HepG2 (cell line): ENCODE data around the gene CYTH1. TPM values are rescaled to one million over a fixed set of nuclear protein-coding genes. Genes with fewer than 3 reads are reported as not detected.

Experiments
- ATAC-seq: fragments of 200-7000 bp; cut with Tn5 transposase; 3 replicates; pipeline ENCODE4 v1.9.1; 2020; ENCODE audit warnings: mild to moderate bottlenecking, moderate library complexity
- BruUV-seq: library from RNA; stranded (reverse); fragments of 400-500 nt; replicated peaks from 2 replicates; lab custom pipeline; 2021; lab: Mats Ljungman, UMichigan
- CTCF ChIA-PET: fragments of 300-600 bp; formaldehyde crosslinking; extraction: SDS; loops from one replicate; lab custom pipeline; 2021; ENCODE audit warnings: low total read pairs, inconsistent platforms, low intra/inter-chr PET ratio; lab: Yijun Ruan, JAX
- POLR2A ChIA-PET: fragments of 350-600 bp; sonication (Branson Sonifier 250); formaldehyde crosslinking; loops from one replicate; lab custom pipeline; 2020; ENCODE audit warnings: antibody characterized with exemption, inconsistent platforms; lab: Yijun Ruan, JAX
- DNase-seq: peaks from one replicate; pipeline ENCODE4 v3.0.0-alpha.2; 2015; ENCODE audit warnings: low spot score
- FAIRE-seq: peaks from 3 replicates; lab custom pipeline; 2011; peaks lifted over from hg19 to GRCh38; lab: Jason Lieb, UNC
- H2AFZ ChIP-seq: one replicate; pipeline ENCODE4 v1.6.1; 2011; ENCODE audit warnings: low read length, inconsistent platforms
- H3K27ac ChIP-seq: fragments of 300-600 bp; 3 replicates; pipeline ENCODE4 v1.8.0; 2011; ENCODE audit warnings: mixed run types, mild to moderate bottlenecking, mixed read lengths, low read length, inconsistent platforms; ENCODE audit not compliant: insufficient read depth; ENCODE audit errors: extremely low read length
- H3K27me3 ChIP-seq, 2 experiments: fragments of 200-600 bp in 1 of 2; 2 replicates in 1 of 2; 3 replicates in 1 of 2; pipeline versions ENCODE4 v1.6.0 to v1.8.0; 2011; ENCODE audit warnings: low read length in 2 of 2, mild to moderate bottlenecking in 2 of 2, moderate library complexity in 2 of 2, inconsistent platforms in 1 of 2; ENCODE audit not compliant: insufficient read depth in 2 of 2, control insufficient read depth in 1 of 2
- H3K36me3 ChIP-seq, 2 experiments: fragments of 200-600 bp in 1 of 2; replicated peaks in 1 of 2; 2 replicates in 1 of 2; 3 replicates in 1 of 2; pipeline versions ENCODE4 v1.5.1 to v1.8.0; 2011; ENCODE audit warnings: low read length in 2 of 2, inconsistent platforms in 1 of 2; ENCODE audit not compliant: insufficient read depth in 2 of 2, control insufficient read depth in 1 of 2
- H3K4me1 ChIP-seq: 2 replicates; pipeline ENCODE4 v1.5.1; 2012; ENCODE audit warnings: low read length, inconsistent platforms; ENCODE audit not compliant: insufficient read depth
- H3K4me2 ChIP-seq: 2 replicates; pipeline ENCODE4 v1.6.0; 2011; ENCODE audit warnings: low read depth, low read length, inconsistent platforms
- H3K4me3 ChIP-seq, 3 experiments: fragments of 200-600 bp in 1 of 3; sonication (generic), shearing (Covaris generic) in 1 of 3; replicated peaks in 1 of 3; 2 replicates each; pipeline ENCODE4 v1.5.1; 2011 to 2016; ENCODE audit warnings: low read length in 3 of 3, inconsistent platforms in 2 of 3, low read depth in 2 of 3, mild to moderate bottlenecking in 2 of 3, control low read depth in 1 of 3, mixed read lengths in 1 of 3; ENCODE audit not compliant: insufficient read depth in 1 of 3
- H3K79me2 ChIP-seq: one replicate; pipeline ENCODE4 v1.6.1; 2011; ENCODE audit warnings: low read length, inconsistent platforms; ENCODE audit not compliant: insufficient read depth
- H3K9ac ChIP-seq: 2 replicates; pipeline ENCODE4 v1.6.0; 2011; ENCODE audit warnings: mild to moderate bottlenecking, low read depth, low read length, inconsistent platforms; ENCODE audit not compliant: insufficient read depth
- H3K9me3 ChIP-seq: 2 replicates; pipeline ENCODE4 v1.5.1; 2012; ENCODE audit warnings: mild to moderate bottlenecking, low read length
- H4K20me1 ChIP-seq: 2 replicates; pipeline ENCODE4 v1.6.0; 2011; ENCODE audit warnings: inconsistent platforms, mild to moderate bottlenecking, low read length, moderate library complexity; ENCODE audit not compliant: insufficient read depth
- CENPT ChIP-seq: sonication (generic); formaldehyde crosslinking; IDR thresholded peaks from 2 replicates; pipeline ENCODE4 v1.8.0; 2022; ENCODE audit warnings: low read depth, mild to moderate bottlenecking, moderate library complexity, missing genetic modification reagents
- CREM ChIP-seq, 2 experiments: sonication (generic) in 1 of 2; formaldehyde crosslinking in 1 of 2; IDR thresholded peaks; 2 replicates each; pipeline versions ENCODE4 v1.4.0 to v1.6.1; 2016 to 2020; ENCODE audit warnings: antibody characterized with exemption in 1 of 2, mild to moderate bottlenecking in 1 of 2, missing genetic modification reagents in 1 of 2
- JUN ChIP-seq: sonication (generic); formaldehyde crosslinking; IDR thresholded peaks from 2 replicates; pipeline ENCODE4 v1.4.0; 2020; ENCODE audit warnings: mild to moderate bottlenecking, missing genetic modification reagents
- RNF2 ChIP-seq: fragments of 450-650 bp; conservative IDR thresholded peaks from 2 replicates; pipeline ENCODE4 v1.6.1; 2016; ENCODE audit warnings: low read depth
- SMC3 ChIP-seq: IDR thresholded peaks from 2 replicates; pipeline ENCODE4 v1.6.1; 2011; ENCODE audit warnings: low read length, improper control_type of control experiment
- ZMYM2 ChIP-seq: sonication (generic); formaldehyde crosslinking; IDR thresholded peaks from 2 replicates; pipeline ENCODE4 v1.8.0; 2022; ENCODE audit warnings: mild to moderate bottlenecking, missing genetic modification reagents
- ZNF282 ChIP-seq: fragments of 450-650 bp; IDR thresholded peaks from 2 replicates; pipeline ENCODE4 v1.6.1; 2018; ENCODE audit not compliant: partially characterized antibody
- ZNF530 ChIP-seq: sonication (generic); formaldehyde crosslinking; IDR thresholded peaks from 2 replicates; pipeline ENCODE4 v1.5.0; 2020; ENCODE audit warnings: low read depth, mild to moderate bottlenecking, missing genetic modification reagents
- ZNF7 ChIP-seq: IDR thresholded peaks from 2 replicates; pipeline ENCODE4 v1.6.1; 2016; ENCODE audit warnings: missing biosample characterization, missing genetic modification reagents
- WGBS: methylation state at CpG from one replicate; pipeline ENCODE4 v1.1.6; 2017; ENCODE audit warnings: low lambda C conversion rate; 5-methylcytosine and 5-hydroxymethylcytosine counted together
- in situ Hi-C: cut with HindIII; loops from 2 replicates; pipeline ENCODE4 v1.10.0; 2017; ENCODE audit warnings: low pct_unique_long_range_greater_than_20kb; ENCODE audit not compliant: extremely low pct_ligation_motif_present
- intact Hi-C: fragments of 100-400 bp; cut with micrococcal nuclease; formaldehyde crosslinking; loops from one replicate; pipeline ENCODE4 v1.10.0; 2022; ENCODE audit not compliant: unreplicated experiment
- polyA plus RNA-seq, 8 experiments: library from polyadenylated mRNA; depleted of rRNA in 3 of 8; stranded (reverse) in 7 of 8; unstranded in 1 of 8; fragments of >200 nt; fragmentation: Illumina TruSeq in 4 of 8; extraction: Trizol in 4 of 8; gene quantifications; 2 replicates each; pipeline versions ENCODE4 v1.2.1 to v1.2.3, GENCODE V29; 2011 to 2016; ENCODE audit warnings: low read depth in 4 of 8, missing spikeins in 1 of 8, mixed read lengths in 1 of 8; ENCODE audit not compliant: insufficient read depth in 1 of 8
- total RNA-seq, 5 experiments: library from RNA; depleted of rRNA; stranded (reverse); fragments of >200 nt; fragmentation: Illumina TruSeq; extraction: Trizol; gene quantifications; 2 replicates each; pipeline ENCODE4 v1.2.3, GENCODE V29; 2016; ENCODE audit warnings: low read depth in 1 of 5
- TF ChIP-seq, protein P1 (sequence below): sonication (generic); formaldehyde crosslinking; IDR thresholded peaks from 2 replicates; pipeline ENCODE4 v1.5.0; 2020; ENCODE audit warnings: mild to moderate bottlenecking, missing genetic modification reagents

The CYTH1 gene
- total and polyA plus RNA-seq, 2 of the 13 experiments (the other 11 are each of a cell fraction or from before 2014, with no cell fraction given): 20.1 to 48.9 TPM

GRCh38 chr17:78784352-78784751, 2.3 kb upstream of the CYTH1 start:
- BruUV-seq: no TSS peak
- no peaks in the 10 kb centered on the region; a peak in 1 of 5 replicates for H3K36me3 ChIP-seq
- FAIRE-seq (no peak), DNase-seq (no peak), ATAC-seq (no peak)
- peaks cover 15% of the 10 kb centered on the region for H4K20me1 ChIP-seq
- intact Hi-C loops: loop anchor here (5.0 kb wide), 1 partner anchor 37 kb away; no protein-coding TSS in a partner anchor
- H3K4me2 ChIP-seq: no peak overlapping the region
- no peak overlapping the region for H2AFZ ChIP-seq
- no peak overlapping the region for H3K27ac ChIP-seq
- no peak overlapping the region for H3K9ac ChIP-seq
- H3K27me3 ChIP-seq: no peaks in the 10 kb centered on the region; a peak in 1 of 5 replicates
- no peak overlapping the region for H3K4me3 ChIP-seq
- ChIA-PET CTCF (no interaction called here), POLR2A (interaction anchor here (0.9 kb wide), 1 partner anchor 36 kb away, joined by 3 read pairs; no protein-coding TSS in a partner anchor)
- 91% methylated on average over 6 of the region's 6 CpGs for WGBS
- TF ChIP-seq RNF2 (no peak), ZMYM2 (no peak), ZNF530 (CRISPR knock-in tag) (no peak), JUN (CRISPR knock-in tag) (no peak), CENPT (CRISPR knock-in tag) (no peak), ZNF282 (no peak), ZNF7 (no peak), SMC3 (no peak), CREM (IDR thresholded peaks at IDR 0.05) (no peak), CREM (CRISPR knock-in tag; IDR thresholded peaks at IDR 0.05) (no peak)
- TF ChIP-seq, protein P1, sequence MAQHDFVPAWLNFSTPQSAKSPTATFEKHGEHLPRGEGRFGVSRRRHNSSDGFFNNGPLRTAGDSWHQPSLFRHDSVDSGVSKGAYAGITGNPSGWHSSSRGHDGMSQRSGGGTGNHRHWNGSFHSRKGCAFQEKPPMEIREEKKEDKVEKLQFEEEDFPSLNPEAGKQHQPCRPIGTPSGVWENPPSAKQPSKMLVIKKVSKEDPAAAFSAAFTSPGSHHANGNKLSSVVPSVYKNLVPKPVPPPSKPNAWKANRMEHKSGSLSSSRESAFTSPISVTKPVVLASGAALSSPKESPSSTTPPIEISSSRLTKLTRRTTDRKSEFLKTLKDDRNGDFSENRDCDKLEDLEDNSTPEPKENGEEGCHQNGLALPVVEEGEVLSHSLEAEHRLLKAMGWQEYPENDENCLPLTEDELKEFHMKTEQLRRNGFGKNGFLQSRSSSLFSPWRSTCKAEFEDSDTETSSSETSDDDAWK (CRISPR knock-in tag): no peak
- in situ Hi-C loops: no loop called here
- H3K4me1 ChIP-seq: peaks cover 55% of the 10 kb centered on the region
- peaks cover 24% of the 10 kb centered on the region for H3K79me2 ChIP-seq
- no peaks in the 10 kb centered on the region for H3K9me3 ChIP-seq
